ENCODE results near the gene PXMP4.
"Not testable (repeated sequence)": the region's sequence is repeated elsewhere in the genome, so short reads cannot be mapped to it uniquely, and the experiment has no call there.

PXMP4 gene

DNA sequence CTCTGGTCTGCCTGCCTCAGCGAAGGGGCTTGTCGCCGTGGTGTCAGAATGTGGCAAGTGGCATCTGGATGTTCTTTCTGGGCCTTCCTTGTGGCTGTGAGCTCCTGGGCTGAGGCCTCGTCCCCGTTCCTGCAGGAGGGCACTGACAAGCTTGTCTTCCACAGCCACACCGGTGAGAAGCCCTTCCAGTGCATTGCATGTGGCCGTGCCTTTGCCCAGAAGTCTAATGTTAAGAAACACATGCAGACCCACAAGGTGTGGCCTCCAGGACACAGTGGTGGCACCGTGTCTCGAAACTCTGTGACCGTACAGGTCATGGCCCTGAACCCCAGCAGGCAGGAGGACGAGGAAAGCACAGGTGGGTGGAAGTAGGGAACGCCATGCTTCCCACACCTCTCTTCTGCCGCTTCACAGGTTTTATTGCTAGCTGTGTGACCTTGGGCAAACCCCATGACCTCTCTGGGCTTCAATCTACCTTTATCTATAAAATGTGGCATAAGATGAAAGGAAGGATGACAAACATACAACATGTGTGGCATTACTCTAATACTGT is 41.7 kb upstream of the PXMP4 start:
- Histone ChIP-seq H3K36me3 (peaks cover 5% of the 10 kb centered on the region; the same call in 1 of the 2 replicates), H3K27me3 (ENCODE audit: insufficient read depth, low read depth, severe bottlenecking) (no peaks in the 10 kb centered on the region), H3K9me3 (ENCODE audit: severe bottlenecking) (no peaks in the 10 kb centered on the region), H3K4me3 (ENCODE audit: low read depth, low read length) (no peak overlapping the region), H3K27ac (no peak overlapping the region)
- no peak for DNase-seq
- TF ChIP-seq, protein P1, sequence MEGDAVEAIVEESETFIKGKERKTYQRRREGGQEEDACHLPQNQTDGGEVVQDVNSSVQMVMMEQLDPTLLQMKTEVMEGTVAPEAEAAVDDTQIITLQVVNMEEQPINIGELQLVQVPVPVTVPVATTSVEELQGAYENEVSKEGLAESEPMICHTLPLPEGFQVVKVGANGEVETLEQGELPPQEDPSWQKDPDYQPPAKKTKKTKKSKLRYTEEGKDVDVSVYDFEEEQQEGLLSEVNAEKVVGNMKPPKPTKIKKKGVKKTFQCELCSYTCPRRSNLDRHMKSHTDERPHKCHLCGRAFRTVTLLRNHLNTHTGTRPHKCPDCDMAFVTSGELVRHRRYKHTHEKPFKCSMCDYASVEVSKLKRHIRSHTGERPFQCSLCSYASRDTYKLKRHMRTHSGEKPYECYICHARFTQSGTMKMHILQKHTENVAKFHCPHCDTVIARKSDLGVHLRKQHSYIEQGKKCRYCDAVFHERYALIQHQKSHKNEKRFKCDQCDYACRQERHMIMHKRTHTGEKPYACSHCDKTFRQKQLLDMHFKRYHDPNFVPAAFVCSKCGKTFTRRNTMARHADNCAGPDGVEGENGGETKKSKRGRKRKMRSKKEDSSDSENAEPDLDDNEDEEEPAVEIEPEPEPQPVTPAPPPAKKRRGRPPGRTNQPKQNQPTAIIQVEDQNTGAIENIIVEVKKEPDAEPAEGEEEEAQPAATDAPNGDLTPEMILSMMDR (IDR thresholded peaks at IDR 0.05; ENCODE audit: low read depth, low read length) = no peak

DNA sequence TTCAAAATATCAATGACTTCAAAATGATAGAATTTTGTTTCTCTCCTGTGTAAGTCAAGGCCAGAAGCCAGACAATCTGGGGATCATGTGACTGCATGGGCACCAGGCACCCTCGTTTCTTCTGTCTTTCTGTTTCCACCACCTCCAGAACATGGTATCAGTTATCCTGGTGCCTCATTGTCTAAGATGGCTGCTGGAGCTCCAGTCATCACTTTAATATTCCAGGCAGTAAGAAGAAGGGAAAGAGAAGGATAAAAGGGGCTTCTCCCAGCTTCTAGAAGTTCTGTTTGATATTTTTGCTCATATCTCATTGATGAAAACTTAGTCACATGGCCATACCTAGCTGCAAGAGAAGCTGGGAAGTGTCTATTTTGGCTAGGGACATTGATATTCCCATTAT is 37.3 kb upstream of the PXMP4 start:
- H3K4me3 ChIP-seq (ENCODE audit: low read depth, low read length) = no peak overlapping the region
- H3K27me3 ChIP-seq (ENCODE audit: insufficient read depth, low read depth, severe bottlenecking) = no peaks in the 10 kb centered on the region
- H3K9me3 ChIP-seq (ENCODE audit: severe bottlenecking) = no peaks in the 10 kb centered on the region
- H3K27ac ChIP-seq = no peak overlapping the region
- H3K36me3 ChIP-seq = peaks cover 14% of the 10 kb centered on the region
- no peak for DNase-seq
- TF ChIP-seq, protein P1 (IDR thresholded peaks at IDR 0.05; ENCODE audit: low read depth, low read length) = no peak

DNA sequence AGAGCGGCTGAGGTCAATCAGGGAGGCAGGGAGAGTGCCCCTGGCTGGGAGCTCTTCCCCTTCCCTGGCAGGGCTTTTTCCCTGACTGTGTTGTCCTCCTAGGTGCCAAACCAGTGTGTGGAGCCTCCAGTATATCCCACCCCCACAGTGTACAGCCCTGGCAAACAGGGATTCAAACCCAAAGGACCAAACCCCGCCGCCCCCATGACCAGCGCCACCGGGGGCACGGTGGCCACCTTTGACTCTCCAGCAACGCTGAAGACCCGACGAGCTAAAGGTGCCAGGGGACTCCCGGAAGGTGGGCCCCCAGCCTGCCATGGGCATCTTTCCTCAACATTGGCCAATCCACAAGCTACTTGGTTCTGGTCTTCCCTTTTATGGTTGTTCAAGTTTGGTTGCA is 36.9 kb upstream of the PXMP4 start:
- Histone ChIP-seq H3K27ac (no peak overlapping the region), H3K4me3 (ENCODE audit: low read depth, low read length) (no peak overlapping the region), H3K9me3 (ENCODE audit: severe bottlenecking) (no peaks in the 10 kb centered on the region), H3K36me3 (peaks cover 14% of the 10 kb centered on the region), H3K27me3 (ENCODE audit: insufficient read depth, low read depth, severe bottlenecking) (no peaks in the 10 kb centered on the region)
- DNase-seq = no peak
- TF ChIP-seq, protein P1 (IDR thresholded peaks at IDR 0.05; ENCODE audit: low read depth, low read length) = no peak

DNA sequence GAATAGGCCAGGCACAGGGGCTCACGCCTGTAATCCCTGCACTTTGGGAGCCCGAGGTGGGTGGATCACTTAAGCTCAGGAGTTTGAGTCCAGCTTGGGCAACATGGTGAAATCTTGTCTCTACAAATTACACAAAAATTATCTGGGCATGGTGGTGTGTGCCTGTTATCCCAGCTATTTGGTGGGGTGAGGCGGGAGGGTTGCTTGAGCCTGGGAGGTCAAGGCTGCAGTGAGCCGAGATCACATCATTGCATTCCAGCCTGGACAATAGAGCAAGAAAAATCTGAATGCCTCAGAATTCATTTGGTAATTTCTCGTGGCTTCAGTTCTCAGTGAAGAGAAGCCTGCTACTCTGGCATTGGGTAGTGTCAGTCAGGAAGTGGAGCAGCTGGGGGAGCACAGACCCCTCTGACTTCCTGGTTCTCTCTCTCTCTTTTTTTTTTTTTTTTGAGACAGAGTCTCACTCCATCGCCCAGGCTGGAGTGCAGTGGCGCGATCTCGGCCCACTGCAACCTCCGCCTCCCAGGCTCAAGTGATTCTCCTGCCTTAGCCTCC is 35.9 kb upstream of the PXMP4 start:
- H3K27ac ChIP-seq = not testable (repeated sequence)

GRCh38 chr20:33753763-33754162 is 33.7 kb upstream of the PXMP4 start:
- DNase-seq = no peak
- TF ChIP-seq, protein P1 (IDR thresholded peaks at IDR 0.05; ENCODE audit: low read depth, low read length) = no peak
- Histone ChIP-seq H3K9me3 (ENCODE audit: severe bottlenecking) (no peaks in the 10 kb centered on the region), H3K4me3 (ENCODE audit: low read depth, low read length) (no peak overlapping the region), H3K27me3 (ENCODE audit: insufficient read depth, low read depth, severe bottlenecking) (no peaks in the 10 kb centered on the region), H3K36me3 (peaks cover 14% of the 10 kb centered on the region), H3K27ac (no peak overlapping the region)

More for the DNA sequence above, 35.9 kb upstream of the PXMP4 start:
- H3K27me3 ChIP-seq (ENCODE audit: insufficient read depth, low read depth, severe bottlenecking); H3K9me3 ChIP-seq (ENCODE audit: severe bottlenecking); DNase-seq; H3K4me3 ChIP-seq (ENCODE audit: low read depth, low read length): not testable (repeated sequence)
- H3K36me3 ChIP-seq = peaks cover 14% of the 10 kb centered on the region

DNA sequence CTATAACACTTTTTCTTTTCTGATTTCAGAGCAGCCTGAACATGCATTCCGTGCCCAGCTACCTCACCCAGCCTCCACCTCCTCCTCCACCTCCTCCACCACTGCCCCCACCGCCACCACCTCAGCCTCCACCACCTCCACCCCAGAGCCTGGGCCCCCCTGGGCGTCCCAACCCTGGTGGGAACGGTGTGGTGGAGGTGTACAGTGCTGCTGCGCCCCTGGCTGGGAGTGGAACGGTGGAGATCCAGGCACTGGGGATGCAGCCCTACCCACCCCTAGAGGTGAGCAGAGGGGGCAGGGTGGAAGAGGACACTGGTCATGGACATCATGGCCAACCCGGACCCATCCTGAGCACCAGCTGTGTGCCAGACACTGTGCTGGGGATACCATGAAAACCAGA is 33.0 kb upstream of the PXMP4 start:
- Histone ChIP-seq H3K27me3 (ENCODE audit: insufficient read depth, low read depth, severe bottlenecking) (no peaks in the 10 kb centered on the region), H3K4me3 (ENCODE audit: low read depth, low read length) (no peak overlapping the region), H3K9me3 (ENCODE audit: severe bottlenecking) (no peaks in the 10 kb centered on the region), H3K36me3 (peaks cover 14% of the 10 kb centered on the region), H3K27ac (no peak overlapping the region)
- TF ChIP-seq, protein P1 (IDR thresholded peaks at IDR 0.05; ENCODE audit: low read depth, low read length) = no peak
- no peak for DNase-seq
